Sigmoid colon (tissue), 3 donors: ENCODE results near the gene TRPM1.

Experiments
- POLR2A ChIP-seq, 2 donors: fragments of 450-650 bp; IDR thresholded peaks; one replicate each; pipeline ENCODE4 v1.6.1; 2016; ENCODE audit warnings: antibody characterized with exemption in 2 of 2, mild to moderate bottlenecking in 2 of 2, moderate library complexity in 2 of 2
- TF ChIP-seq, protein P1 (sequence below), 4 experiments: fragments of 450-650 bp in 3 of 4; fragments of 200-600 bp in 1 of 4; IDR thresholded peaks; one replicate each; pipeline ENCODE4 v1.5.1; 2016 to 2019; ENCODE audit warnings: antibody characterized with exemption in 4 of 4, mild to moderate bottlenecking in 3 of 4, moderate library complexity in 2 of 4

DNA sequence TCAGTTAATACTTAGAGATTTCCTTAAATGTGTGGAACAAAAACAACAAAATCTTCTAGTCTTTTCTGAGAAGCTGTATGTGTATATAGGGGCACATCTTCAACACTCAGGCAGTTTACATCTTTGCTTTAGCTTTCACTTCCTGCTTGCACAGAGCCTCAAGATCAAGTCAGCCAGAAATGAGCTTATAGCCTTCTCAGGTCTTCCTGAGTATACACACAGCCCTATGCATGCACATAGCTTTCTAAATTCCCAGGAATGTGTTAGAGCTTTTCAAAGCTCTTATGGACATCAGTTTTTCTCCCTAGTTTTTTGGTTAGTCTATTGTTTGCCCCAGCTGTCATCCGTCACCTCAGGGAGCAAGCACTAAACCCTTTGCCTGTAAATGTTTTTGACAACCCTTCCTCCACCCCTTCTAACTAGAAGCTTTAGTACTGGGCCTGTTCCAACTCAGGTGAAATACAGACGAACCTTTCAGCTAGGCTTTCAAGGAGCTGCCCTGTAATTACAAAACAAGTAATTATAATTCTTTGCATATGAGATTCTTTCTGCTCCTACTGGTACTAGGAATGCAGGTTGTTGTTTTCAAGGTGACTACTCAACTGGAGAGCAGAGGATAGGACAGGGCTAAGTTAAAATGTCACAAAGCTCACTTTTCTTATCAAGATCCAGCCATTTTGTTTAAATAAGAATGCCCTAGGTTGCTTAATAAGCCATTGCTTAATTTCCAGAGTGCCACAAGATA lies 87.5 kb downstream of the TRPM1 start:
- TF ChIP-seq, protein P1, sequence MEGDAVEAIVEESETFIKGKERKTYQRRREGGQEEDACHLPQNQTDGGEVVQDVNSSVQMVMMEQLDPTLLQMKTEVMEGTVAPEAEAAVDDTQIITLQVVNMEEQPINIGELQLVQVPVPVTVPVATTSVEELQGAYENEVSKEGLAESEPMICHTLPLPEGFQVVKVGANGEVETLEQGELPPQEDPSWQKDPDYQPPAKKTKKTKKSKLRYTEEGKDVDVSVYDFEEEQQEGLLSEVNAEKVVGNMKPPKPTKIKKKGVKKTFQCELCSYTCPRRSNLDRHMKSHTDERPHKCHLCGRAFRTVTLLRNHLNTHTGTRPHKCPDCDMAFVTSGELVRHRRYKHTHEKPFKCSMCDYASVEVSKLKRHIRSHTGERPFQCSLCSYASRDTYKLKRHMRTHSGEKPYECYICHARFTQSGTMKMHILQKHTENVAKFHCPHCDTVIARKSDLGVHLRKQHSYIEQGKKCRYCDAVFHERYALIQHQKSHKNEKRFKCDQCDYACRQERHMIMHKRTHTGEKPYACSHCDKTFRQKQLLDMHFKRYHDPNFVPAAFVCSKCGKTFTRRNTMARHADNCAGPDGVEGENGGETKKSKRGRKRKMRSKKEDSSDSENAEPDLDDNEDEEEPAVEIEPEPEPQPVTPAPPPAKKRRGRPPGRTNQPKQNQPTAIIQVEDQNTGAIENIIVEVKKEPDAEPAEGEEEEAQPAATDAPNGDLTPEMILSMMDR (IDR thresholded peaks at IDR 0.05), result no peak
- no peak for TF ChIP-seq POLR2A (IDR thresholded peaks at IDR 0.05)
